SJSA1 (cell line): ENCODE data around the gene DOK5. TPM values are rescaled to one million over a fixed set of nuclear protein-coding genes. Genes with fewer than 3 reads are reported as not detected.

Source experiments
- DNase-seq, 2 experiments: peaks; one replicate each; pipeline ENCODE4 v3.0.0-alpha.2; 2015 to 2020; ENCODE audit warnings: low spot score in 2 of 2, low read depth in 1 of 2
- H3K27ac ChIP-seq: fragments of 250-450 bp; sonication (Bioruptor Pico); 2 replicates; pipeline ENCODE4 v1.5.1; 2020; ENCODE audit warnings: mild to moderate bottlenecking, moderate library complexity
- H3K27me3 ChIP-seq: fragments of 250-450 bp; sonication (Bioruptor Pico); replicated peaks from 2 replicates; pipeline ENCODE4 v1.5.1; 2020; ENCODE audit warnings: mild to moderate bottlenecking, moderate library complexity
- H3K36me3 ChIP-seq: fragments of 250-450 bp; sonication (Bioruptor Pico); 2 replicates; pipeline ENCODE4 v1.5.1; 2020; ENCODE audit warnings: mild to moderate bottlenecking
- H3K4me1 ChIP-seq: fragments of 250-450 bp; sonication (Bioruptor Pico); replicated peaks from 2 replicates; pipeline ENCODE4 v1.6.1; 2021; ENCODE audit warnings: mild to moderate bottlenecking
- H3K4me3 ChIP-seq: fragments of 250-450 bp; sonication (Bioruptor Pico); 2 replicates; pipeline ENCODE4 v1.5.1; 2020; ENCODE audit warnings: mild to moderate bottlenecking
- H3K9me3 ChIP-seq: fragments of 250-450 bp; sonication (Bioruptor Pico); replicated peaks from 2 replicates; pipeline ENCODE4 v1.5.1; 2020; ENCODE audit warnings: mild to moderate bottlenecking
- total RNA-seq: library from RNA; depleted of rRNA; stranded (reverse); fragments of >200 nt; shearing (Covaris generic); gene quantifications from 2 replicates; pipeline ENCODE4 v1.2.3, GENCODE V29; 2014

Gene DOK5
- total RNA-seq, 1 experiment from 2014 or later, result 0.63 TPM

GRCh38 chr20:54539521-54540046 lies 64.2 kb downstream of the DOK5 start:
- Histone ChIP-seq H3K4me1 (no peaks in the 10 kb centered on the region), H3K27ac (no peak overlapping the region), H3K36me3 (no peaks in the 10 kb centered on the region), H3K27me3 (no peaks in the 10 kb centered on the region), H3K9me3 (no peaks in the 10 kb centered on the region), H3K4me3 (no peak overlapping the region)
- DNase-seq, result no peak

GRCh38 chr20:54543369-54543768 lies 68.0 kb downstream of the DOK5 start:
- H3K4me1 ChIP-seq, result no peaks in the 10 kb centered on the region
- H3K27ac ChIP-seq, result no peak overlapping the region
- no peak for DNase-seq
- H3K27me3 ChIP-seq, result no peaks in the 10 kb centered on the region
- H3K9me3 ChIP-seq, result no peaks in the 10 kb centered on the region
- no peak overlapping the region for H3K4me3 ChIP-seq
- H3K36me3 ChIP-seq, result no peaks in the 10 kb centered on the region

- Histone ChIP-seq H3K27ac (no peak overlapping the region), H3K36me3 (no peaks in the 10 kb centered on the region), H3K4me1 (no peaks in the 10 kb centered on the region), H3K9me3 (no peaks in the 10 kb centered on the region), H3K27me3 (no peaks in the 10 kb centered on the region), H3K4me3 (no peak overlapping the region)
- DNase-seq, result no peak
These were observed 70.4 kb downstream of the DOK5 start for GRCh38 chr20:54545676-54546358.

GRCh38 chr20:54548849-54549248 lies 73.5 kb downstream of the DOK5 start:
- Histone ChIP-seq H3K4me3 (no peak overlapping the region), H3K27ac (no peak overlapping the region), H3K4me1 (no peaks in the 10 kb centered on the region), H3K27me3 (no peaks in the 10 kb centered on the region), H3K9me3 (no peaks in the 10 kb centered on the region), H3K36me3 (no peaks in the 10 kb centered on the region)
- no peak for DNase-seq

DNA sequence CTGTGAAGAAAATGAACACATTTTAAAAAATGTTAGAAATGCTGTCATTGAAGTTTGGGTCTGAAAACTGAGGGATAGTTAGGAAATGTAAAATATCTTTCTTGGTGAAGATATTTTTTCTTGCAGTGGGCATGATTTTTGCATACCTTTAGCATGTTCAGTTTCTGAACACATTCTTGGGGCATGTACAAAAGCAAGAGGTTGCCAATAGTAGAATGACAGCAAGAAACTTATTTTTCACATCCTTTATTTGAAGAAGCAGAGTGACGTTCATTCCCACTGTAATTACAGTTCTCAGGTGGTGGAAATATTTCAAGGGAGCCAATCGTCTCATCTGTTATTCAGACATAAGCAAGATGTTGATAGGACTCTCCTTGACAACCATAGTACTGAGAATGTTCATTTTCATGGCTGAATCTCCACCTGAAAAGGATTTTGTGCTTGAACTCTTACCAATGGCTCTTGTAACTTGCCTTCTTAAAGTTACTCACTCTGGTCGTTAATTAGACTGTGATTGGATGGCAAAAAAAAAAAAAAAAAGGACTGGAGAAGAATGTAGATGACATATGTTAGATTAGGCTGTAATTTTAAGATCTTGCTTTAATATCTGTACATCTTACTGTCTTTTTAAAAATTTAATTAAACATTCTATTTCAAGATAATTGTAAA lies 74.4 kb downstream of the DOK5 start:
- Histone ChIP-seq H3K27me3 (no peaks in the 10 kb centered on the region), H3K4me3 (no peak overlapping the region), H3K27ac (no peak overlapping the region), H3K36me3 (no peaks in the 10 kb centered on the region), H3K4me1 (no peaks in the 10 kb centered on the region), H3K9me3 (no peaks in the 10 kb centered on the region)
- DNase-seq, result no peak

- Histone ChIP-seq H3K27me3 (no peaks in the 10 kb centered on the region), H3K4me1 (no peaks in the 10 kb centered on the region), H3K9me3 (no peaks in the 10 kb centered on the region), H3K27ac (no peak overlapping the region), H3K36me3 (no peaks in the 10 kb centered on the region), H3K4me3 (no peak overlapping the region)
- no peak for DNase-seq
These were observed 75.5 kb downstream of the DOK5 start for GRCh38 chr20:54550776-54551396.

GRCh38 chr20:54554006-54554405 lies 78.6 kb downstream of the DOK5 start:
- H3K9me3 ChIP-seq, result no peaks in the 10 kb centered on the region
- no peak overlapping the region for H3K4me3 ChIP-seq
- no peak for DNase-seq
- no peak overlapping the region for H3K27ac ChIP-seq
- H3K4me1 ChIP-seq, result no peaks in the 10 kb centered on the region
- no peaks in the 10 kb centered on the region for H3K27me3 ChIP-seq
- H3K36me3 ChIP-seq, result no peaks in the 10 kb centered on the region

DNA sequence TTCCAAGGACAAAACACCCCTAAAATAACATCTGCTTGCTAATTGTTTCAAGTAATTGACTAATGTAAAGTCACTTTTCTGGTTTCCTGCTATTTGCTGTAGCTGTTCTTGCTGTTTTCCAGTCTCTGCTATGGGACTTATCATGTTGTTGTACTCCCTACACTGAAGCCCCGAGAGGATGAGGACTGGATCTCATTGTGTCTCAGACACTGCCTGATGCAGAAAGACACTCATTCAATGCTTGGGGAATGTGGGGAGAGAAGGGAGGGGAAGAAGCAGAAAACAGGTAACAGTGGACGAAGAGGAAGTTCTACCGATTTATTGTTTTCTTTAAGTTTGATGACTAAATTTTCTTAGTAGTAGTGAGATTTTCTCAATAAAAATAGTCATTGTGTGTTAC lies 79.8 kb downstream of the DOK5 start:
- Histone ChIP-seq H3K4me1 (no peaks in the 10 kb centered on the region), H3K36me3 (no peaks in the 10 kb centered on the region), H3K27ac (no peak overlapping the region), H3K4me3 (no peak overlapping the region), H3K9me3 (no peaks in the 10 kb centered on the region), H3K27me3 (no peaks in the 10 kb centered on the region)
- DNase-seq, result no peak

DNA sequence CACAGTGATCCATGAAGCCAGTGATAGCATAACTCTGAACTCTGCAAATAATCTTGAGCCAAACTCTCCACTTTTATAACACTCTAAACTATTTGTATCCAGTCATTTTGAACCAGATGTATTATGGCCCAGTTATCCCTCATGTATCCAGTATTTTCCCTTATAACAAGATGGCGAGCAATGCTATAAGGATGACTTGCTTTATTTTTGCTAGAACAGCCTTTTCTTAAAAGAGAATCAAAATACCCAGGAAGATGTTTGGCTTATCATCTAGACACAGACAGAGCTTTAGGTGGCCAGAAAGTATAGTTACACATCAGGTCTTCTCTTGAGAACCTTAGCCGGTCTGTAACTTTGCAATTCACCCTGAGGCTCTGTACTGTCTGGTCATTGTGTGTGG lies 81.0 kb downstream of the DOK5 start:
- DNase-seq, result no peak
- Histone ChIP-seq H3K9me3 (no peaks in the 10 kb centered on the region), H3K4me1 (no peaks in the 10 kb centered on the region), H3K4me3 (no peak overlapping the region), H3K27ac (no peak overlapping the region), H3K27me3 (no peaks in the 10 kb centered on the region), H3K36me3 (no peaks in the 10 kb centered on the region)

DNA sequence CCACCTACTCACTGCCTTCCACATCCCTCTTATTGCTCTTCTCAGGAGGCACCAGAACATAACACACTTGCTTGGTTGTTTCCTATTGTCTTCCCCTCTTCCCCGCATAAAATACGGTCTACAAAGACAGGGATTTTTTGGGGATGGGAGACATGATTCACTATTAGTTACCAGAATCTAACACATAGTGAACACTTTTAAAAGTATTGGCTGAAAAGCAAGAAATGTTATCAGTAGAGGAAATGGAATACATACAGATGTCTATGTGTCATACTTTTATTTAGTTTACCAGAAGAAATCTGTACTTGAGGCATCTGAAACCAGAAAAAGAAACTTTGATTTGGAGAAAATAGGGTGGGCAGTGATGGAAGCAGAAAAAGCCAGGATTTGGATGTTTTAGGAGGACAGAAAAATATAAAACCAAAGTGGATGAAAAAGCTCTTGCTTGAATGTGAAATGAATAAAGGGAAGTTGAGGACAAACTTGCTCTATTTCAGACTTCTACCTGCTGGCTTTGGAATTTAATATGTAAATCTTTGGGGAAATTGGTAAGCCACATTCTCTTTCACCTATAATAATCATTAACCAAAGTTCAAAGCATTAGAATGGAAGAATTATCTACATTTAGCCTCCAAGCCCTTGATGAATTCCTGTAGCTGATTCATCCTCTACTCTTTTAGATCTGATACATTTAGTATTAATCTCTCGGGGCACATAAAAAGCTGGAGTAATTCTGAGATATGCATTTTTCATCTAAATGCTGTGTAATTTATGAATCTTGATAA lies 82.6 kb downstream of the DOK5 start:
- no peak overlapping the region for H3K27ac ChIP-seq
- H3K4me1 ChIP-seq, result no peaks in the 10 kb centered on the region
- no peaks in the 10 kb centered on the region for H3K9me3 ChIP-seq
- DNase-seq, result no peak
- no peaks in the 10 kb centered on the region for H3K27me3 ChIP-seq
- no peaks in the 10 kb centered on the region for H3K36me3 ChIP-seq
- H3K4me3 ChIP-seq, result no peak overlapping the region

DNA sequence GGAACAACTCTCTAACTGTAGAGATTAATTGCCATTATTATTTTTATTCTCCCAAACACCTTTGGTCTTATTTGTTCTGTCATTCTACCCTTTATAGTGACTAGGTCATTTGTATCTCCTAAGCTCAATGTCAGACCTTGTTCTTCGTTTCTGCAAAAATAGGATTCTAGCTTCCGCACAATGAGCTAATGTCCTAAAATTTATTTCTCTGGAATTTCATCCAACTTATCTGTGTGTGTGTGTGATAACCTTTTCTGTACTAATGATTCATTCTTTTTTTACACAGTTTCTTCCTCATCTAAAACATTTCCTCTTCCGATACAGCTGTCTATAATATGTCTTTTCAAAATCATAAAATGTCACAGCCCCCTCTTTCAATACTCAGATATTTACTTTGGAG lies 84.5 kb downstream of the DOK5 start:
- Histone ChIP-seq H3K27ac (no peak overlapping the region), H3K9me3 (no peaks in the 10 kb centered on the region), H3K4me1 (no peaks in the 10 kb centered on the region), H3K27me3 (no peaks in the 10 kb centered on the region), H3K4me3 (no peak overlapping the region), H3K36me3 (no peaks in the 10 kb centered on the region)
- DNase-seq, result no peak

GRCh38 chr20:54560357-54560756 lies 85.0 kb downstream of the DOK5 start:
- Histone ChIP-seq H3K27ac (no peak overlapping the region), H3K4me1 (no peaks in the 10 kb centered on the region), H3K9me3 (no peaks in the 10 kb centered on the region), H3K27me3 (no peaks in the 10 kb centered on the region), H3K36me3 (no peaks in the 10 kb centered on the region), H3K4me3 (no peak overlapping the region)
- DNase-seq, result no peak

GRCh38 chr20:54565255-54565654 lies 89.9 kb downstream of the DOK5 start:
- DNase-seq, result no peak
- H3K27me3 ChIP-seq, result no peaks in the 10 kb centered on the region
- no peak overlapping the region for H3K27ac ChIP-seq
- H3K4me3 ChIP-seq, result no peak overlapping the region
- H3K4me1 ChIP-seq, result no peaks in the 10 kb centered on the region
- no peaks in the 10 kb centered on the region for H3K36me3 ChIP-seq
- H3K9me3 ChIP-seq, result no peaks in the 10 kb centered on the region
